H9 (cell line): Measurements from ENCODE around the gene XAGE3. TPM values are rescaled to one million over a fixed set of nuclear protein-coding genes. Genes with fewer than 3 reads are reported as not detected.
"Not testable (repeated sequence)": the region's sequence is repeated elsewhere in the genome, so short reads cannot be mapped to it uniquely, and the experiment has no call there.

Source experiments
- DNase-seq: peaks from one replicate; pipeline ENCODE4 v3.0.0-alpha.2; 2017
- H2AFZ ChIP-seq: one replicate; pipeline ENCODE4 v1.6.1; 2013; ENCODE audit warnings: mild to moderate bottlenecking, low read length, control low read depth, moderate library complexity
- H2AK5ac ChIP-seq: 2 replicates; pipeline ENCODE4 v1.6.1; 2013; ENCODE audit warnings: low read length, control low read depth, mixed read lengths; ENCODE audit not compliant: insufficient read length
- H2BK120ac ChIP-seq: one replicate; pipeline ENCODE4 v1.6.1; 2013; ENCODE audit warnings: low read depth, mild to moderate bottlenecking, low read length, control low read depth, inconsistent platforms; ENCODE audit not compliant: poor library complexity, severe bottlenecking
- H2BK12ac ChIP-seq: 2 replicates; pipeline ENCODE4 v1.6.1; 2013; ENCODE audit warnings: low read length, control low read depth, mixed read lengths, low read depth; ENCODE audit not compliant: insufficient read length
- H2BK15ac ChIP-seq: 2 replicates; pipeline ENCODE4 v1.6.1; 2013; ENCODE audit warnings: low read depth, low read length, control low read depth
- H2BK20ac ChIP-seq: one replicate; pipeline ENCODE4 v1.6.1; 2013; ENCODE audit warnings: low read depth, mild to moderate bottlenecking, low read length, control low read depth, inconsistent platforms; ENCODE audit not compliant: poor library complexity, severe bottlenecking
- H2BK5ac ChIP-seq: 2 replicates; pipeline ENCODE4 v1.6.1; 2013; ENCODE audit warnings: low read length, control low read depth, mixed read lengths; ENCODE audit not compliant: insufficient read length
- H3K14ac ChIP-seq: 2 replicates; pipeline ENCODE4 v1.6.1; 2013; ENCODE audit warnings: low read length, control low read depth; ENCODE audit not compliant: insufficient read depth
- H3K18ac ChIP-seq: 2 replicates; pipeline ENCODE4 v1.6.1; 2013; ENCODE audit warnings: low read depth, mild to moderate bottlenecking, mixed read lengths, low read length, control low read depth; ENCODE audit not compliant: insufficient read length
- H3K23ac ChIP-seq: 2 replicates; pipeline ENCODE4 v1.6.1; 2013; ENCODE audit warnings: low read length, control low read depth, mixed read lengths, low read depth; ENCODE audit not compliant: insufficient read length
- H3K23me2 ChIP-seq: 2 replicates; pipeline ENCODE4 v1.6.1; 2013; ENCODE audit warnings: low read depth, mild to moderate bottlenecking, mixed read lengths, low read length, control low read depth; ENCODE audit not compliant: insufficient read length, poor library complexity, severe bottlenecking
- H3K27ac ChIP-seq: 2 replicates; pipeline ENCODE4 v1.5.1; 2013; ENCODE audit warnings: low read length, control low read depth, mixed read lengths, low read depth; ENCODE audit not compliant: insufficient read length
- H3K27me3 ChIP-seq: 2 replicates; pipeline ENCODE4 v1.6.1; 2013; ENCODE audit warnings: low read length, control low read depth, inconsistent platforms; ENCODE audit not compliant: insufficient read depth
- H3K4ac ChIP-seq: 2 replicates; pipeline ENCODE4 v1.6.1; 2013; ENCODE audit warnings: low read depth, mild to moderate bottlenecking, control low read depth, inconsistent platforms, low read length, moderate library complexity
- H3K4me1 ChIP-seq: 2 replicates; pipeline ENCODE4 v1.6.1; 2013; ENCODE audit warnings: low read length, control low read depth, inconsistent platforms; ENCODE audit not compliant: insufficient read depth
- H3K4me2 ChIP-seq: 2 replicates; pipeline ENCODE4 v1.6.1; 2013; ENCODE audit warnings: low read length, control low read depth, mixed read lengths; ENCODE audit not compliant: insufficient read length, insufficient read depth
- H3K56ac ChIP-seq: 2 replicates; pipeline ENCODE4 v1.6.1; 2013; ENCODE audit warnings: low read depth, mild to moderate bottlenecking, mixed read lengths, low read length, control low read depth; ENCODE audit not compliant: insufficient read length
- H3K79me1 ChIP-seq: 2 replicates; pipeline ENCODE4 v1.6.1; 2013; ENCODE audit warnings: low read depth, mild to moderate bottlenecking, moderate library complexity, low read length, control low read depth, inconsistent platforms; ENCODE audit not compliant: insufficient read depth, poor library complexity, severe bottlenecking
- H3K79me2 ChIP-seq: 2 replicates; pipeline ENCODE4 v1.6.1; 2013; ENCODE audit warnings: low read length, control low read depth, inconsistent platforms; ENCODE audit not compliant: insufficient read depth
- H3K9ac ChIP-seq: 2 replicates; pipeline ENCODE4 v1.6.1; 2013; ENCODE audit warnings: low read length, control low read depth, mixed read lengths; ENCODE audit not compliant: insufficient read length; ENCODE audit errors: extremely low read depth
- H3K9me3 ChIP-seq: one replicate; pipeline ENCODE4 v1.6.1; 2013; ENCODE audit warnings: low read depth, low read length, inconsistent platforms; ENCODE audit not compliant: control insufficient read depth
- H3T11ph ChIP-seq: one replicate; pipeline ENCODE4 v1.6.1; 2013; ENCODE audit warnings: mild to moderate bottlenecking, low read length, control low read depth, inconsistent platforms
- H4K20me1 ChIP-seq: one replicate; pipeline ENCODE4 v1.6.1; 2013; ENCODE audit not compliant: control insufficient read depth, insufficient read length, insufficient read depth
- H4K5ac ChIP-seq: 2 replicates; pipeline ENCODE4 v1.6.1; 2013; ENCODE audit warnings: low read depth, mild to moderate bottlenecking, mixed read lengths, low read length, control low read depth; ENCODE audit not compliant: insufficient read length
- H4K8ac ChIP-seq: replicated peaks from 2 replicates; pipeline ENCODE4 v1.6.1; 2013; ENCODE audit warnings: low read length, control low read depth, mixed read lengths, low read depth; ENCODE audit not compliant: insufficient read length
- H4K91ac ChIP-seq: 2 replicates; pipeline ENCODE4 v1.6.1; 2013; ENCODE audit warnings: low read depth, mild to moderate bottlenecking, moderate library complexity, mixed read lengths, low read length, control low read depth; ENCODE audit not compliant: insufficient read length
- H3K27ac Mint-ChIP-seq, 3 experiments: 2 replicates in 2 of 3; 3 replicates in 1 of 3; pipeline ENCODE4 v1.8.0; 2020 to 2021; ENCODE audit warnings: mixed read lengths in 3 of 3, mild to moderate bottlenecking in 1 of 3, moderate library complexity in 1 of 3
- H3K27me3 Mint-ChIP-seq: 2 replicates; pipeline ENCODE4 v1.8.0; 2021; ENCODE audit warnings: low read depth, mild to moderate bottlenecking, moderate library complexity, mixed read lengths
- H3K36me3 Mint-ChIP-seq, 3 experiments: 2 replicates in 2 of 3; 3 replicates in 1 of 3; pipeline ENCODE4 v1.8.0; 2020 to 2021; ENCODE audit warnings: low read depth in 3 of 3, mixed read lengths in 3 of 3; ENCODE audit not compliant: insufficient read depth in 1 of 3
- H3K4me1 Mint-ChIP-seq, 2 experiments: 2 replicates each; pipeline ENCODE4 v1.8.0; 2020; ENCODE audit warnings: mixed read lengths in 2 of 2
- H3K4me3 Mint-ChIP-seq, 2 experiments: 2 replicates in 1 of 2; 3 replicates in 1 of 2; pipeline ENCODE4 v1.8.0; 2020 to 2021; ENCODE audit warnings: mild to moderate bottlenecking in 2 of 2, mixed read lengths in 2 of 2, moderate library complexity in 1 of 2
- H3K9me3 Mint-ChIP-seq, 2 experiments: 2 replicates in 1 of 2; 3 replicates in 1 of 2; pipeline ENCODE4 v1.8.0; 2020; ENCODE audit warnings: mild to moderate bottlenecking in 2 of 2, mixed read lengths in 2 of 2, moderate library complexity in 1 of 2
- WGBS: extraction: QIAGEN DNeasy Blood & Tissue Kit; methylation state at CpG from one replicate; pipeline ENCODE4 v1.1.7; 2013; ENCODE audit warnings: missing lambda C conversion rate, low lambda C conversion rate, mixed read lengths; ENCODE audit not compliant: insufficient read length; ENCODE audit errors: extremely low coverage; 5-methylcytosine and 5-hydroxymethylcytosine counted together
- total RNA-seq: library from RNA; stranded (reverse); gene quantifications from 2 replicates; pipeline ENCODE4 v1.2.1, GENCODE V29; 2021

XAGE3 gene
- total RNA-seq, 1 experiment from 2014 or later, result not detected

- not testable (repeated sequence) for H3K27ac ChIP-seq, H2BK5ac ChIP-seq, H2BK15ac ChIP-seq, H3K9ac ChIP-seq, H4K91ac ChIP-seq, H2AK5ac ChIP-seq, H3K56ac ChIP-seq, H4K5ac ChIP-seq, H3K36me3 Mint-ChIP-seq, H3K18ac ChIP-seq, DNase-seq, H4K20me1 ChIP-seq, H3K4me1 Mint-ChIP-seq, H3K4me3 Mint-ChIP-seq, H4K8ac ChIP-seq, H2BK20ac ChIP-seq, H3K9me3 ChIP-seq, H3K23ac ChIP-seq, H3K79me2 ChIP-seq, H3K27ac Mint-ChIP-seq, H3K27me3 ChIP-seq, H3K9me3 Mint-ChIP-seq, H2AFZ ChIP-seq, H2BK12ac ChIP-seq, H3K23me2 ChIP-seq, H2BK120ac ChIP-seq, H3K4me2 ChIP-seq, H3K4ac ChIP-seq, H3K27me3 Mint-ChIP-seq, H3T11ph ChIP-seq, H3K79me1 ChIP-seq, H3K4me1 ChIP-seq, H3K14ac ChIP-seq
- no CpG with 5 or more reads among the region's 9 CpGs for WGBS
Observed at GRCh38 chrX:52913681-52914080, 45.8 kb upstream of the XAGE3 start.

DNA sequence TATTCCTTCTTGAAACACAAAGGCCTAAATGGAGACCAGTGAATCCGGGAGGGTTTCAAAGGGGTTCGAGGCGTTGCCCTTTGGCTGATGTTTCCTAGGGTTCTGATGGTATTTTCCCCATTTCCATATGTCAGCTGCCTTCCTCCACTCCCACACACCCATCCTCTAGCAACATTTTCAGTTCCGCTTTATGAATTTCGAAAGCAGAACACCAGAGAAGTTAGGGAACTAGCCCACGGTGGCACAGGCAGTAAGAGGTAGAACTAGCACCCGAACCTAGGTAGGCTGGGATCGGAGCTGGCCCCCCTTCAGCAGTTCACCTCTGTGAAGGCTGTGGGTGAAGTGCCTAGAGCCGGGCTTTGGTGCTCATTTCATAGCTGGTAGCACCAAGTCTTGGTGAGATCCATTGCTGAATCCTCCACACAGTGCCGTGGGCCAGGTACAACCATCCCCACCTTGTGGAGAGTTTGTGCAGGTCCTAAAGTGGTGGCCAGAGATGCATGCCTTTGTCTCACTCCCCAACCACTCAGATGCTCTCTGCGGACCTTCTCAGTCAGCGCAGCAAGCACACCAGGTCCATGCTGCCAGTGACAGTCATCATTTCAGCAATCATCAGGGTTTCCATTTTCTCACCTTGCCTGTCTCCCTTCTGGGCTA is 41.6 kb upstream of the XAGE3 start:
- H4K8ac ChIP-seq, H3K9me3 ChIP-seq, H4K5ac ChIP-seq, H3K9ac ChIP-seq, H3K36me3 Mint-ChIP-seq, H3K27ac Mint-ChIP-seq, H2BK15ac ChIP-seq, H3K56ac ChIP-seq, H2BK120ac ChIP-seq, H3T11ph ChIP-seq, H2AFZ ChIP-seq, H3K4me1 ChIP-seq, H3K27ac ChIP-seq, H4K91ac ChIP-seq, H3K79me2 ChIP-seq, H4K20me1 ChIP-seq, H3K14ac ChIP-seq, H3K27me3 ChIP-seq, H3K4me1 Mint-ChIP-seq, H3K23ac ChIP-seq, H2BK12ac ChIP-seq, H3K4me3 Mint-ChIP-seq, H3K27me3 Mint-ChIP-seq, H3K18ac ChIP-seq, H2BK5ac ChIP-seq, H3K4ac ChIP-seq, DNase-seq, H3K79me1 ChIP-seq, H3K9me3 Mint-ChIP-seq, H3K23me2 ChIP-seq, H2AK5ac ChIP-seq, H2BK20ac ChIP-seq, H3K4me2 ChIP-seq: not testable (repeated sequence)
- WGBS, result no CpG with 5 or more reads among the region's 12 CpGs
